Caco-2 (cell line): ENCODE measurements around the gene TMC1. TPM values are rescaled to one million over a fixed set of nuclear protein-coding genes. Genes with fewer than 3 reads are reported as not detected.
"Not testable (repeated sequence)": the region's sequence is repeated elsewhere in the genome, so short reads cannot be mapped to it uniquely, and the experiment has no call there.

Experiments
- BruUV-seq: library from RNA; stranded (reverse); fragments of 400-500 nt; replicated peaks from 2 replicates; lab custom pipeline; 2021; lab: Mats Ljungman, UMichigan
- CTCF ChIA-PET: fragments of 300-600 bp; sonication (Branson Sonifier 250); formaldehyde crosslinking; loops from one replicate; lab custom pipeline; 2022; ENCODE audit warnings: antibody characterized with exemption; lab: Charles Lee
- POLR2A ChIA-PET: fragments of 300-600 bp; sonication (Branson Sonifier 250); formaldehyde crosslinking; loops from one replicate; lab custom pipeline; 2022; ENCODE audit warnings: antibody characterized with exemption; lab: Charles Lee
- DNase-seq, 2 experiments: peaks; one replicate each; pipeline versions ENCODE4 v3.0.0 to v3.0.0-alpha.2; 2020 to 2022
- H3K27me3 ChIP-seq: replicated peaks from 2 replicates; pipeline ENCODE4 v1.6.0; 2011; ENCODE audit warnings: low read length; ENCODE audit not compliant: control insufficient read depth, insufficient read depth
- H3K36me3 ChIP-seq: 2 replicates; pipeline ENCODE4 v1.5.1; 2011; ENCODE audit warnings: low read length; ENCODE audit not compliant: control insufficient read depth, insufficient read depth
- H3K4me1 ChIP-seq: fragments of 250-450 bp; sonication (Bioruptor Pico); 2 replicates; pipeline ENCODE4 v1.5.1; 2020; ENCODE audit warnings: mild to moderate bottlenecking
- H3K4me3 ChIP-seq: 2 replicates; pipeline ENCODE4 v1.5.1; 2011; ENCODE audit warnings: low read depth, mild to moderate bottlenecking, control low read depth, low read length
- H3K9me3 ChIP-seq: fragments of 250-450 bp; sonication (Bioruptor Pico); 2 replicates; pipeline ENCODE4 v1.5.1; 2020; ENCODE audit warnings: mild to moderate bottlenecking, moderate library complexity
- H3K27ac Mint-ChIP-seq: one replicate; pipeline ENCODE4 v1.8.0; 2022; ENCODE audit warnings: mixed read lengths; ENCODE audit not compliant: unreplicated experiment
- H3K27me3 Mint-ChIP-seq: one replicate; pipeline ENCODE4 v1.8.0; 2022; ENCODE audit warnings: mixed read lengths; ENCODE audit not compliant: insufficient read depth, unreplicated experiment
- H3K36me3 Mint-ChIP-seq: one replicate; pipeline ENCODE4 v1.8.0; 2022; ENCODE audit warnings: mild to moderate bottlenecking, mixed read lengths; ENCODE audit not compliant: insufficient read depth, unreplicated experiment
- H3K4me1 Mint-ChIP-seq: one replicate; pipeline ENCODE4 v1.8.0; 2022; ENCODE audit warnings: low read depth, mixed read lengths; ENCODE audit not compliant: unreplicated experiment
- H3K4me3 Mint-ChIP-seq: one replicate; pipeline ENCODE4 v1.8.0; 2022; ENCODE audit warnings: mild to moderate bottlenecking, moderate library complexity, mixed read lengths; ENCODE audit not compliant: unreplicated experiment
- H3K9me3 Mint-ChIP-seq: one replicate; pipeline ENCODE4 v1.8.0; 2022; ENCODE audit warnings: mixed read lengths; ENCODE audit not compliant: unreplicated experiment
- intact Hi-C: fragments of 100-400 bp; cut with micrococcal nuclease; formaldehyde crosslinking; loops from one replicate; pipeline ENCODE4 v1.10.0; 2022; ENCODE audit not compliant: unreplicated experiment
- total RNA-seq: library from RNA; stranded (reverse); gene quantifications from 2 replicates; pipeline ENCODE4 v1.2.3, GENCODE V29; 2022
- TF ChIP-seq, protein P1 (sequence below), 2 experiments: fragments of 200-600 bp in 1 of 2; IDR thresholded peaks; 1 replicate in 1 of 2; 2 replicates in 1 of 2; pipeline versions ENCODE4 v1.5.1 to v1.8.0; 2011 to 2022; ENCODE audit warnings: antibody characterized with exemption in 1 of 2, control low read depth in 1 of 2, inconsistent platforms in 1 of 2, low read depth in 1 of 2, low read length in 1 of 2, mild to moderate bottlenecking in 1 of 2, moderate library complexity in 1 of 2; ENCODE audit not compliant: insufficient read depth in 1 of 2, severe bottlenecking in 1 of 2, unreplicated experiment in 1 of 2

The TMC1 gene
- total RNA-seq, 1 experiment from 2014 or later = not detected

GRCh38 chr9:72478966-72479365 is 42.4 kb upstream of the TMC1 start:
- Mint-ChIP-seq H3K36me3 (no peaks in the 10 kb centered on the region), H3K27me3 (no peaks in the 10 kb centered on the region), H3K9me3 (no peaks in the 10 kb centered on the region), H3K4me3 (no peak overlapping the region), H3K27ac (no peak overlapping the region), H3K4me1 (no peaks in the 10 kb centered on the region)
- peaks cover 7% of the 10 kb centered on the region; the same call in 1 of the 2 replicates for H3K4me1 ChIP-seq
- H3K27me3 ChIP-seq = no peaks in the 10 kb centered on the region
- no peaks in the 10 kb centered on the region for H3K9me3 ChIP-seq
- no TSS peak for BruUV-seq
- intact Hi-C loops = loop anchor here (5.0 to 10.0 kb wide), 4 partner anchors 76 to 172 kb away; partner anchors contain the start of gene ZFAND5
- H3K4me3 ChIP-seq = no peak overlapping the region
- ChIA-PET CTCF (interaction anchor here (0.6 kb wide), 1 partner anchor 14 kb away, joined by 4 read pairs; no protein-coding TSS in a partner anchor), POLR2A (no interaction called here)
- no peaks in the 10 kb centered on the region for H3K36me3 ChIP-seq
- TF ChIP-seq, protein P1, sequence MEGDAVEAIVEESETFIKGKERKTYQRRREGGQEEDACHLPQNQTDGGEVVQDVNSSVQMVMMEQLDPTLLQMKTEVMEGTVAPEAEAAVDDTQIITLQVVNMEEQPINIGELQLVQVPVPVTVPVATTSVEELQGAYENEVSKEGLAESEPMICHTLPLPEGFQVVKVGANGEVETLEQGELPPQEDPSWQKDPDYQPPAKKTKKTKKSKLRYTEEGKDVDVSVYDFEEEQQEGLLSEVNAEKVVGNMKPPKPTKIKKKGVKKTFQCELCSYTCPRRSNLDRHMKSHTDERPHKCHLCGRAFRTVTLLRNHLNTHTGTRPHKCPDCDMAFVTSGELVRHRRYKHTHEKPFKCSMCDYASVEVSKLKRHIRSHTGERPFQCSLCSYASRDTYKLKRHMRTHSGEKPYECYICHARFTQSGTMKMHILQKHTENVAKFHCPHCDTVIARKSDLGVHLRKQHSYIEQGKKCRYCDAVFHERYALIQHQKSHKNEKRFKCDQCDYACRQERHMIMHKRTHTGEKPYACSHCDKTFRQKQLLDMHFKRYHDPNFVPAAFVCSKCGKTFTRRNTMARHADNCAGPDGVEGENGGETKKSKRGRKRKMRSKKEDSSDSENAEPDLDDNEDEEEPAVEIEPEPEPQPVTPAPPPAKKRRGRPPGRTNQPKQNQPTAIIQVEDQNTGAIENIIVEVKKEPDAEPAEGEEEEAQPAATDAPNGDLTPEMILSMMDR (IDR thresholded peaks at IDR 0.05; ENCODE audit: insufficient read depth in 1 of 2, low read depth in 1 of 2, low read length in 1 of 2, severe bottlenecking in 1 of 2, unreplicated experiment in 1 of 2) = no peak
- no peak for DNase-seq

GRCh38 chr9:72480261-72480660 is 41.1 kb upstream of the TMC1 start:
- POLR2A ChIA-PET, intact Hi-C loops, BruUV-seq, H3K4me1 ChIP-seq, CTCF ChIA-PET, H3K9me3 ChIP-seq, H3K9me3 Mint-ChIP-seq, H3K4me1 Mint-ChIP-seq, H3K36me3 Mint-ChIP-seq, DNase-seq, H3K4me3 ChIP-seq, H3K27me3 ChIP-seq, H3K27ac Mint-ChIP-seq, H3K4me3 Mint-ChIP-seq, H3K36me3 ChIP-seq, H3K27me3 Mint-ChIP-seq: not testable (repeated sequence)

DNA sequence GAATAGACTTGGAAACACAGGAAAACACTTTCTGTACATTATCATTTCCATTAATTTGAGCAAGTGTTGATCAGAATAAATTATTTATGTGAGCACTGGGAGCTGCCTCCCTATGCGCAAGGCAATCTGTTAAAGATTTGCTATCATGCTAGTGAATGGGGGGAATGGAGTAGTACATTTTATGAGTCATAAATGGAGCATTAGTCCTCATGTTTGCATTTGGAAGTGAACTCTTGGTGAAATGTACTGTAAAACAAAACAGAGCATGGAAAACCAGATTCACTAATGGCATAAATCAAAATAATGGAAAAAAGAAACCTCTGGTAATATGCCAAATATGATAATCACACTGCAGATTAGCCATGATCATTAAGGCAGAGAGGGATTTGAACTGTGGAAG is 40.5 kb upstream of the TMC1 start:
- Mint-ChIP-seq H3K27me3 (no peaks in the 10 kb centered on the region), H3K9me3 (no peaks in the 10 kb centered on the region), H3K27ac (no peak overlapping the region), H3K4me1 (no peaks in the 10 kb centered on the region), H3K4me3 (no peak overlapping the region), H3K36me3 (no peaks in the 10 kb centered on the region)
- Histone ChIP-seq H3K36me3 (no peaks in the 10 kb centered on the region), H3K27me3 (no peaks in the 10 kb centered on the region), H3K4me3 (no peak overlapping the region), H3K4me1 (peaks cover 7% of the 10 kb centered on the region; the same call in 1 of the 2 replicates), H3K9me3 (no peaks in the 10 kb centered on the region)
- CTCF ChIA-PET = no interaction called here
- no peak for DNase-seq
- TF ChIP-seq, protein P1 (IDR thresholded peaks at IDR 0.05; ENCODE audit: insufficient read depth in 1 of 2, low read depth in 1 of 2, low read length in 1 of 2, severe bottlenecking in 1 of 2, unreplicated experiment in 1 of 2) = no peak
- BruUV-seq = no TSS peak
- intact Hi-C loops = no loop called here
- POLR2A ChIA-PET = no interaction called here
